Ovary (tissue), 3 donors: ENCODE measurements around the gene CLN3.

Experiments used
- CTCF ChIP-seq, 3 donors: fragments of 450-650 bp in 2 of 3; fragments of 200-600 bp in 1 of 3; IDR thresholded peaks; one replicate each; pipeline versions ENCODE4 v1.5.1 to v1.8.0; 2016 to 2022; ENCODE audit warnings: antibody characterized with exemption in 3 of 3, mild to moderate bottlenecking in 1 of 3
- EP300 ChIP-seq: sonication (generic); formaldehyde crosslinking; IDR thresholded peaks from one replicate; pipeline ENCODE4 v1.6.1; 2017; ENCODE audit warnings: antibody characterized with exemption
- POLR2A ChIP-seq: fragments of 450-650 bp; IDR thresholded peaks from one replicate; pipeline ENCODE4 v1.6.1; 2017; ENCODE audit warnings: antibody characterized with exemption, mild to moderate bottlenecking, moderate library complexity
- donor health status: DM: no; HTN: no; CAD: no.

DNA sequence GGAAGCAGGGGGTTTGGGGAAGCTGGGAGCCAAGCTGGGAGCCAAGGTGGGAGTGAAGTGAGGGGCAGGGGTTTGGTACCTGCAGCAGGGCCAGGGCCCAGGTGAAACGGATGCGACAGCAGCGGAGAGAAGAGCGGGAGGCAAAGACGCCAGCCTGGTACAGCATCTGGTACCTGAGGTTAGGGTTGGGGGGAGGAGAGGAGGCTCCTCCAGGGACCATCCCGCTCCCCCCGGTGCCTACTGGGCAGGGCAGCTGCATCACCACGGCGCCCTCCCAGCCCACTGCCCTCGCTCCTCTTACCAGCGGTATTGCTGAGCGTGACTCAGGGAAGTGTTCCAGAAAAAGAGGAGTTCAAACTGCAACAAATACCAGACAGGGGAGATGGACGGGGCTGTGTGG lies 9.8 kb downstream of the CLN3 start:
- TF ChIP-seq CTCF (IDR thresholded peaks at IDR 0.05) (no peak), EP300 (no peak), POLR2A (no peak)
